ENCODE results near the gene FRMPD2.

DNA sequence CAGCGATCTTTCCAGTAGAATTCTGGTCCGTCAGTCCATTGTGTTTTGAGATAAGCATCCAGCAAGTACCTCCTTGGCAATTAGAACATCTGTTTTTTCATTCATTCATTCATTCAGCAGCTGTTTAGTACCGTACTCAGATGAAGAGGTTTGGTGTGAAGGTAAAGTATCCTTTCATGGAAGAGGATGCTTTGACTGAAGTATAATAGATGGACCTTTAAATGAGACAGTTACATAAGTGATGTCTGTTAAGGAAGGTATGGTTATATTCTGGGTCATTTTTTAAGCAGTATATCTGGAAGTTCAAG is 33.2 kb upstream of the FRMPD2 start:
- TF ChIP-seq, protein P1, sequence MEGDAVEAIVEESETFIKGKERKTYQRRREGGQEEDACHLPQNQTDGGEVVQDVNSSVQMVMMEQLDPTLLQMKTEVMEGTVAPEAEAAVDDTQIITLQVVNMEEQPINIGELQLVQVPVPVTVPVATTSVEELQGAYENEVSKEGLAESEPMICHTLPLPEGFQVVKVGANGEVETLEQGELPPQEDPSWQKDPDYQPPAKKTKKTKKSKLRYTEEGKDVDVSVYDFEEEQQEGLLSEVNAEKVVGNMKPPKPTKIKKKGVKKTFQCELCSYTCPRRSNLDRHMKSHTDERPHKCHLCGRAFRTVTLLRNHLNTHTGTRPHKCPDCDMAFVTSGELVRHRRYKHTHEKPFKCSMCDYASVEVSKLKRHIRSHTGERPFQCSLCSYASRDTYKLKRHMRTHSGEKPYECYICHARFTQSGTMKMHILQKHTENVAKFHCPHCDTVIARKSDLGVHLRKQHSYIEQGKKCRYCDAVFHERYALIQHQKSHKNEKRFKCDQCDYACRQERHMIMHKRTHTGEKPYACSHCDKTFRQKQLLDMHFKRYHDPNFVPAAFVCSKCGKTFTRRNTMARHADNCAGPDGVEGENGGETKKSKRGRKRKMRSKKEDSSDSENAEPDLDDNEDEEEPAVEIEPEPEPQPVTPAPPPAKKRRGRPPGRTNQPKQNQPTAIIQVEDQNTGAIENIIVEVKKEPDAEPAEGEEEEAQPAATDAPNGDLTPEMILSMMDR (conservative IDR thresholded peaks at IDR 0.05; ENCODE audit: low read depth, low read length) = no peak
- no peak for TF ChIP-seq EZH2 (IDR thresholded peaks at IDR 0.05; ENCODE audit: borderline replicate concordance, low read depth, low read length, poor library complexity, severe bottlenecking)
